ENCODE measurements around the gene MAP3K8.

DNA sequence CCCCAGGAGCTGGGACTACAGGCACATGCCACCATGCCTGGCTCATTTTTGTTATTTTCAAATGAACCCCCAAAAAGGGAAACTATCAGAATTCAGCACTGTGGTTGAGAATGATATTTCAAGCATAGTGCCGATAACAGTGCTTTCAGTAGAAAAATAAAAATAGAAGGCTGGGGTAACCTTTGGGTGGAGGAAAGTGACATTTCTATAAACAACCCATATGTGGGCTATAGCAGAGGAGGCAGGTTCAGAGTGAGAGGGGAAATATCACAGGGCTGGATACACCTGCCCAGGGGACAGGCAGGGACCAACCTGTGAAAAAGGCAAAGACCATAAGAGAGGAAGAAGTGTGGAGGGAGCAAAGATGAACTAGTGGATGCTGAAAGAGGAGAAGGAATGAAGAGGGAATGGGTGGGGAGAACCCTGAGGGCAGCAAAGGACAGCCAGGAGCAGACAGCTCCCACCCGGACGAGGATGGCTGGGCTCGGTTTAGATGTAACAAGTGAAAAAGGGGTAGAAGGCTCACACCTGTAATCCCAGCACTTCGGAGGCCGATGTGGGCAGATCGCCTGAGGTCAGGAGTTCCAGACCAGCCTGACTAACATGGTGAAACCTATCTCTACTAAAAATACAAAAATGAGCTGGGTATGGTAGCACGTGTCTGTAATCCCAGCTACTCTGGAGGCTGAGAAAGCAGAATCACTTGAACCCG is 56.5 kb downstream of the MAP3K8 start:
- TF ChIP-seq POLR2A (IDR thresholded peaks at IDR 0.05; ENCODE audit: low read length) (no peak), GATA1 (IDR thresholded peaks at IDR 0.05; ENCODE audit: low read depth, low read length) (no peak)
